ENCODE results near the gene TMEM204.

DNA sequence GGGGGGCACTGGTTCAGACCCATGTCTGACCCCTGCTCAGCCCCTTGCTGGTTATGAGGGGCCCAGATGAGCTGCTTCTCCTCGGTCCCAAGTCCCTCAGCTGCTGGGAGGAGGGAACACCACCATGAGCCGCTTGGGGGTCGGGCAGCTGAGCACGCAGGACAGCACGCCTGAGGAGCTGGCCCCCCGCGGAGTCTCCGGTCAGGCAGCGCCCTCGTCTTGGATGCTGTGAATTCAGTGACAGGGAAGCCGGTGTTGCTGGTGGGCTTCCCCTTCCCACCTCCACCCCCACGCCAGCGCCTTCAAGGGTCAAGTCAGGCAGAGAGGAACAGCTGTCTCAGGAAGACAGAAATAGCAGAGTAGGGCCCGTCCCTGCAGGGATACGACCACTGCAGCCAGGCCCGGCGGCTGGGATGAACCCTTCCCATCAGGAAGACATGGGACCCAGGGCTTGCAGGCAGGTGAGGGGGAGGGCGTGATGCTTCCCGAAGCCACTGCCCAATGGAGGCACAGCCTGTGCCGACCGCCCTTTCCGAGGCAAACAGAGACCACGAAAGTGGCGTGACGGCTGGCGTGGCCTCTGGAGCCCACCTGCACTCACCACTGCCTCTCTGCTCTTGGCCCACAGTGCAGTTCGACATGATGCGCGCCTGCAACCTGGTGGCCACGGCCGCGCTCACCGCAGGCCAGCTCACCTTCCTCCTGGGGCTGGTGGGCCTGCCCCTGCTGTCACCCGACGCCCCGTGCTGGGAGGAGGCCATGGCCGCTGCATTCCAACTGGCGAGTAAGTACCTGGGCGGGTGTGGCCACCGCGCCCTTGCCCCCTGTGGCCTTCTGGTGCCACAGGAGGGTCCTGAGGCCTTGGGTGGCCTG is 8.1 kb downstream of the TMEM204 start:
- TF ChIP-seq, protein P1, sequence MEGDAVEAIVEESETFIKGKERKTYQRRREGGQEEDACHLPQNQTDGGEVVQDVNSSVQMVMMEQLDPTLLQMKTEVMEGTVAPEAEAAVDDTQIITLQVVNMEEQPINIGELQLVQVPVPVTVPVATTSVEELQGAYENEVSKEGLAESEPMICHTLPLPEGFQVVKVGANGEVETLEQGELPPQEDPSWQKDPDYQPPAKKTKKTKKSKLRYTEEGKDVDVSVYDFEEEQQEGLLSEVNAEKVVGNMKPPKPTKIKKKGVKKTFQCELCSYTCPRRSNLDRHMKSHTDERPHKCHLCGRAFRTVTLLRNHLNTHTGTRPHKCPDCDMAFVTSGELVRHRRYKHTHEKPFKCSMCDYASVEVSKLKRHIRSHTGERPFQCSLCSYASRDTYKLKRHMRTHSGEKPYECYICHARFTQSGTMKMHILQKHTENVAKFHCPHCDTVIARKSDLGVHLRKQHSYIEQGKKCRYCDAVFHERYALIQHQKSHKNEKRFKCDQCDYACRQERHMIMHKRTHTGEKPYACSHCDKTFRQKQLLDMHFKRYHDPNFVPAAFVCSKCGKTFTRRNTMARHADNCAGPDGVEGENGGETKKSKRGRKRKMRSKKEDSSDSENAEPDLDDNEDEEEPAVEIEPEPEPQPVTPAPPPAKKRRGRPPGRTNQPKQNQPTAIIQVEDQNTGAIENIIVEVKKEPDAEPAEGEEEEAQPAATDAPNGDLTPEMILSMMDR (IDR thresholded peaks at IDR 0.05): no peak
- no peak for TF ChIP-seq EZH2 (IDR thresholded peaks at IDR 0.05; ENCODE audit: borderline replicate concordance, insufficient read depth, low read depth, low read length, poor library complexity, severe bottlenecking)
